Thyroid gland (tissue), 4 donors: ENCODE measurements around the gene BLID. TPM values are rescaled to one million over a fixed set of nuclear protein-coding genes. Genes with fewer than 3 reads are reported as not detected.

Experiments used
- DNase-seq, 2 donors: peaks; one replicate each; pipeline ENCODE4 v3.0.0-alpha.2; 2019
- H3K27ac ChIP-seq, 3 donors: fragments of 200-600 bp; sonication (generic); 1 replicate in 2 of 3; 2 replicates in 1 of 3; pipeline ENCODE4 v1.5.1; 2016 to 2019; ENCODE audit warnings: mild to moderate bottlenecking in 1 of 3, moderate library complexity in 1 of 3
- H3K27me3 ChIP-seq: fragments of 200-600 bp; sonication (generic); one replicate; pipeline ENCODE4 v1.5.1; 2019
- H3K36me3 ChIP-seq, 2 donors: fragments of 200-600 bp; sonication (generic); one replicate each; pipeline ENCODE4 v1.5.1; 2016 to 2019
- H3K4me1 ChIP-seq, 2 donors: fragments of 200-600 bp; sonication (generic); one replicate each; pipeline ENCODE4 v1.5.1; 2017 to 2019
- H3K4me3 ChIP-seq, 3 donors: fragments of 200-600 bp; sonication (generic); replicated peaks in 1 of 3; 1 replicate in 2 of 3; 2 replicates in 1 of 3; pipeline ENCODE4 v1.5.1; 2016; ENCODE audit warnings: mild to moderate bottlenecking in 1 of 3
- H3K9me3 ChIP-seq: fragments of 200-600 bp; sonication (generic); one replicate; pipeline ENCODE4 v1.5.1; 2017
- CTCF ChIP-seq, 6 experiments: fragments of 200-600 bp in 3 of 6; fragments of 450-650 bp in 3 of 6; sonication (generic) in 3 of 6; IDR thresholded peaks; one replicate each; pipeline ENCODE4 v1.5.1; 2016 to 2019; ENCODE audit warnings: antibody characterized with exemption in 6 of 6, mild to moderate bottlenecking in 2 of 6, inconsistent platforms in 1 of 6, moderate library complexity in 1 of 6
- POLR2A ChIP-seq, 2 donors: fragments of 450-650 bp; IDR thresholded peaks; one replicate each; pipeline ENCODE4 v1.6.1; 2017; ENCODE audit warnings: antibody characterized with exemption in 2 of 2, mild to moderate bottlenecking in 2 of 2, moderate library complexity in 1 of 2
- WGBS, 2 donors: methylation state at CpG; one replicate each; pipeline ENCODE4 v1.1.5; 2017; 5-methylcytosine and 5-hydroxymethylcytosine counted together
- intact Hi-C: fragments of 100-400 bp; cut with DNase I; formaldehyde crosslinking; loops from one replicate; pipeline ENCODE4 v1.15.1; 2023
- total RNA-seq, 4 donors: library from RNA; depleted of rRNA; stranded (reverse); fragments of >200 nt; gene quantifications; one replicate each; pipeline ENCODE4 v1.2.3, GENCODE V29; 2016

BLID gene
- total RNA-seq, 4 donors from 2014 or later, result 4.8 to 11.5 (median 7.4) TPM

- intact Hi-C loops, result no loop called here
- Histone ChIP-seq H3K36me3 (no peaks in the 10 kb centered on the region), H3K27me3 (no peaks in the 10 kb centered on the region), H3K4me1 (peaks cover 6 to 27% of the 10 kb centered on the region in 2 donors), H3K27ac (no peak overlapping the region), H3K9me3 (no peaks in the 10 kb centered on the region), H3K4me3 (no peak overlapping the region)
- TF ChIP-seq CTCF (IDR thresholded peaks at IDR 0.05), result no peak
- TF ChIP-seq POLR2A (IDR thresholded peaks at IDR 0.05), result no peak
- 82 to 88% methylated on average over 2 of the region's 2 CpGs for WGBS, 2 donors
- DNase-seq, result no peak
These were observed 43.8 kb upstream of the BLID start for GRCh38 chr11:122159861-122160260.

GRCh38 chr11:122159173-122159721, 43.2 kb upstream of the BLID start:
- Histone ChIP-seq H3K4me1 (peaks cover 6 to 27% of the 10 kb centered on the region in 2 donors), H3K27ac (peak overlapping the region; percentile 30 to 70 (median 37)), H3K9me3 (no peaks in the 10 kb centered on the region), H3K27me3 (no peaks in the 10 kb centered on the region), H3K36me3 (no peaks in the 10 kb centered on the region), H3K4me3 (no peak overlapping the region)
- peak; percentile 27 to 46 for DNase-seq
- intact Hi-C loops, result no loop called here
- TF ChIP-seq CTCF (IDR thresholded peaks at IDR 0.05) (no peak), POLR2A (IDR thresholded peaks at IDR 0.05) (no peak)
- WGBS, 2 donors, result 43 to 49% methylated on average over 12 of the region's 12 CpGs

- 51 to 57% methylated on average over 4 of the region's 4 CpGs for WGBS, 2 donors
- H3K27me3 ChIP-seq, result no peaks in the 10 kb centered on the region
- no peak overlapping the region for H3K4me3 ChIP-seq
- intact Hi-C loops, result no loop called here
- H3K36me3 ChIP-seq, result no peaks in the 10 kb centered on the region
- H3K9me3 ChIP-seq, result no peaks in the 10 kb centered on the region
- peaks cover 6 to 27% of the 10 kb centered on the region in 2 donors for H3K4me1 ChIP-seq
- peak overlapping the region; percentile 49 to 75 (median 70) for H3K27ac ChIP-seq
- DNase-seq, result no peak
- no peak for TF ChIP-seq CTCF (IDR thresholded peaks at IDR 0.05)
- no peak for TF ChIP-seq POLR2A (IDR thresholded peaks at IDR 0.05)
These were observed 42.2 kb upstream of the BLID start for GRCh38 chr11:122158171-122158570.

DNA sequence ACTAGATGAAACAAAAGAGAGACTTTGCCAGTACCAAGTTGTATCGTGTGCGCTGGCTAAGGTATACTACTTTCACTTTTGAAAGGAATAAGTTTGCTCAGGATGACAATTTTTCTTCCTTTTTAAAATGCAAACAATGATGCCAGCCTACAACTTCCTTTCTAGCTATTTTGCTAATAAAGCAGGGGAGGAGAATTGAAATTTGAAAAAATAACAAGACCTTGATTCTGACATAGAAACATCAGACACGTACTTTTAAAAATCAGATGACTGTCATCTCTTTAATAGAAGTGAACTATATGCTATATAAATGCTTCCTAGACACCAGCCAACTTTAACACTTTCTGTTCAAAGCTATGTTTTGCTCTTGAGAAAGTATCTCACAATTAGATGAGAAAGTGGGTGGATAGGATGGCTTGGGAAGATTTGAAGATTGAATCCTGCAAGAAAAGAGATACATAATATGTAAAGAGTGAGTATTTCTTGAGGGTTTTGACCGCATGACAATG, 41.7 kb upstream of the BLID start:
- Histone ChIP-seq H3K27me3 (no peaks in the 10 kb centered on the region), H3K36me3 (no peaks in the 10 kb centered on the region), H3K27ac (peak overlapping the region; percentile 49 to 75 (median 70)), H3K4me1 (peaks cover 6 to 27% of the 10 kb centered on the region in 2 donors), H3K9me3 (no peaks in the 10 kb centered on the region), H3K4me3 (peak overlapping the region in 1 of 3 donors; percentile 5)
- no peak for DNase-seq
- WGBS, 2 donors, result 42 to 44% methylated on average over 4 of the region's 4 CpGs
- TF ChIP-seq CTCF (IDR thresholded peaks at IDR 0.05), result no peak
- no peak for TF ChIP-seq POLR2A (IDR thresholded peaks at IDR 0.05)
- intact Hi-C loops, result no loop called here

- H3K4me1 ChIP-seq, result peaks cover 7 to 24% of the 10 kb centered on the region in 2 donors
- H3K9me3 ChIP-seq, result no peaks in the 10 kb centered on the region
- peak; percentile 47 to 56 for DNase-seq
- peak overlapping the region in 1 of 3 donors; percentile 4 for H3K4me3 ChIP-seq
- H3K36me3 ChIP-seq, result no peaks in the 10 kb centered on the region
- H3K27ac ChIP-seq, result peak overlapping the region; percentile 49 to 75 (median 70)
- TF ChIP-seq CTCF (IDR thresholded peaks at IDR 0.05) (no peak), POLR2A (IDR thresholded peaks at IDR 0.05) (peak in 1 of 2 donors; percentile 45)
- intact Hi-C loops, result no loop called here
- WGBS, 2 donors, result 66 to 72% methylated on average over 7 of the region's 7 CpGs
- no peaks in the 10 kb centered on the region for H3K27me3 ChIP-seq
These were observed 40.9 kb upstream of the BLID start for GRCh38 chr11:122156940-122157382.
